GM18511 (cell line): Measurements from ENCODE around the gene RARS2.
"Not testable (repeated sequence)": the region's sequence is repeated elsewhere in the genome, so short reads cannot be mapped to it uniquely, and the experiment has no call there.

Source experiments
- ATAC-seq: cut with Tn5 transposase; IDR thresholded peaks from one replicate; pipeline ENCODE4 v1.9.1; 2021; ENCODE audit warnings: mild to moderate bottlenecking, moderate library complexity; ENCODE audit not compliant: unreplicated experiment

The RARS2 gene

GRCh38 chr6:87589693-87590416 lies at the start of gene RARS2, which contains the start of gene ORC3:
TSS of gene RARS2 (minus strand) at chr6:87589987. CDS start at chr6:87589957, 30 bp downstream.
TSS of gene ORC3 (plus strand) at chr6:87590135. CDS start at chr6:87590169, 34 bp downstream.
- ATAC-seq: peak; percentile 100

- ATAC-seq: no peak
These were observed 49.6 kb upstream of the RARS2 start for GRCh38 chr6:87639373-87639772.

GRCh38 chr6:87637106-87637505 lies 47.3 kb upstream of the RARS2 start:
- ATAC-seq: no peak

- no peak for ATAC-seq
These were observed 46.5 kb upstream of the RARS2 start for GRCh38 chr6:87636315-87636714.

GRCh38 chr6:87633851-87634250 lies 44.1 kb upstream of the RARS2 start:
- no peak for ATAC-seq

GRCh38 chr6:87630746-87631145 lies 41.0 kb upstream of the RARS2 start:
- no peak for ATAC-seq

GRCh38 chr6:87628881-87629280 lies 39.1 kb upstream of the RARS2 start:
- ATAC-seq: no peak

- no peak for ATAC-seq
These were observed 38.6 kb upstream of the RARS2 start for GRCh38 chr6:87628424-87628823.

- no peak for ATAC-seq
These were observed 33.5 kb upstream of the RARS2 start for GRCh38 chr6:87623248-87623647.

GRCh38 chr6:87618531-87618930 lies 28.7 kb upstream of the RARS2 start:
- no peak for ATAC-seq

GRCh38 chr6:87617405-87617804 lies 27.6 kb upstream of the RARS2 start:
- no peak for ATAC-seq

GRCh38 chr6:87613018-87613417 lies 23.2 kb upstream of the RARS2 start:
- not testable (repeated sequence) for ATAC-seq

- no peak for ATAC-seq
These were observed 19.0 kb upstream of the RARS2 start for GRCh38 chr6:87608802-87609201.

GRCh38 chr6:87606199-87606598 lies 16.4 kb upstream of the RARS2 start:
- no peak for ATAC-seq

- no peak for ATAC-seq
These were observed 10.8 kb upstream of the RARS2 start for GRCh38 chr6:87600576-87600975.

- ATAC-seq: no peak
These were observed 1.2 kb upstream of the RARS2 start for GRCh38 chr6:87590990-87591389.

GRCh38 chr6:87590417-87590880 lies 662 bp upstream of the RARS2 start:
- ATAC-seq: no peak

- ATAC-seq: no peak
These were observed 905 bp downstream of the RARS2 start for GRCh38 chr6:87588756-87589407.

- ATAC-seq: no peak
These were observed 3.3 kb downstream of the RARS2 start for GRCh38 chr6:87586371-87587077.

- ATAC-seq: no peak
These were observed 6.0 kb downstream of the RARS2 start for GRCh38 chr6:87583822-87584221.

- ATAC-seq: no peak
These were observed 14.4 kb downstream of the RARS2 start for GRCh38 chr6:87575423-87575822.
